Lower lobe of right lung (tissue), 2 donors: ENCODE data around the gene TRAPPC12. TPM values are rescaled to one million over a fixed set of nuclear protein-coding genes. Genes with fewer than 3 reads are reported as not detected.
"Not testable (repeated sequence)": the region's sequence is repeated elsewhere in the genome, so short reads cannot be mapped to it uniquely, and the experiment has no call there.

Source experiments
- ATAC-seq, 2 donors: fragments of 200-7000 bp; cut with Tn5 transposase; one replicate each; pipeline ENCODE4 v1.9.1; 2020 to 2022; ENCODE audit warnings: mild to moderate bottlenecking in 2 of 2, moderate library complexity in 2 of 2
- DNase-seq: peaks from one replicate; pipeline ENCODE4 v3.0.0-alpha.2; 2020
- H3K27ac ChIP-seq: fragments of 200-600 bp; one replicate; pipeline ENCODE4 v1.8.0; 2022
- H3K27me3 ChIP-seq: fragments of 200-600 bp; one replicate; pipeline ENCODE4 v1.8.0; 2022; ENCODE audit warnings: low read depth
- H3K36me3 ChIP-seq: fragments of 200-600 bp; one replicate; pipeline ENCODE4 v1.8.0; 2022; ENCODE audit warnings: mild to moderate bottlenecking
- H3K4me1 ChIP-seq: fragments of 200-600 bp; one replicate; pipeline ENCODE4 v1.8.0; 2022
- H3K4me3 ChIP-seq: fragments of 200-600 bp; one replicate; pipeline ENCODE4 v1.8.0; 2022; ENCODE audit warnings: mild to moderate bottlenecking
- H3K9me3 ChIP-seq: fragments of 200-600 bp; one replicate; pipeline ENCODE4 v1.8.0; 2022
- intact Hi-C: fragments of 100-400 bp; cut with DNase I; formaldehyde crosslinking; loops from one replicate; pipeline ENCODE4 v1.11.0; 2022
- total RNA-seq: library from RNA; stranded (reverse); fragmentation: NEBNext Ultra II Directional; extraction: Animal tissue kit (Norgen Biotek cat#: 25700); gene quantifications from one replicate; pipeline ENCODE4 v1.2.1, GENCODE V29; 2021
- TF ChIP-seq, protein P1 (sequence below): fragments of 200-600 bp; IDR thresholded peaks from one replicate; pipeline ENCODE4 v1.8.0; 2022; ENCODE audit warnings: antibody characterized with exemption, mild to moderate bottlenecking
- donor health status: DM: no; HTN: yes; CAD: no; lungs with severe emphysema.

TRAPPC12 gene
- total RNA-seq, 1 donor from 2014 or later: 93.8 TPM

DNA sequence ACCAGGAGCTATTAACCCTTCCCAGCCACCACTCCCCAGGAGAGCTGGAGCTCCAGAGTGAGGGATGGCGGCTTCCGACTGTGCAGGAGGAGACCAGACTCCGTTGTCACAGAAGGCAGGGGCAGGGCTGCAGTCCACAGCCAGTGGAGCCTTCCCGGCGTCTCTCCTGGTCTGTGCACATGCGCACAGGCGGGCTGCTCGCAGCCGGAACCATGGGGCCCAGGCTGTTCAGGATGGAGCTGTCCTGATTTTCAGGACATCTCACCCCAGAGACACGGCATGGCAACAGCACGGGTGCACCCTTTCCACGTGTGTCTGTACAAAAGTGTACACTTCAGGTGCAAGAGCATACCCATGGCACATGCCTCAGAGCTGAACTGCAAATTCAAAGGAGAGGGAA, 30.7 kb upstream of the TRAPPC12 start:
- H3K36me3 ChIP-seq: peaks cover 14% of the 10 kb centered on the region
- H3K4me3 ChIP-seq: no peak overlapping the region
- TF ChIP-seq, protein P1, sequence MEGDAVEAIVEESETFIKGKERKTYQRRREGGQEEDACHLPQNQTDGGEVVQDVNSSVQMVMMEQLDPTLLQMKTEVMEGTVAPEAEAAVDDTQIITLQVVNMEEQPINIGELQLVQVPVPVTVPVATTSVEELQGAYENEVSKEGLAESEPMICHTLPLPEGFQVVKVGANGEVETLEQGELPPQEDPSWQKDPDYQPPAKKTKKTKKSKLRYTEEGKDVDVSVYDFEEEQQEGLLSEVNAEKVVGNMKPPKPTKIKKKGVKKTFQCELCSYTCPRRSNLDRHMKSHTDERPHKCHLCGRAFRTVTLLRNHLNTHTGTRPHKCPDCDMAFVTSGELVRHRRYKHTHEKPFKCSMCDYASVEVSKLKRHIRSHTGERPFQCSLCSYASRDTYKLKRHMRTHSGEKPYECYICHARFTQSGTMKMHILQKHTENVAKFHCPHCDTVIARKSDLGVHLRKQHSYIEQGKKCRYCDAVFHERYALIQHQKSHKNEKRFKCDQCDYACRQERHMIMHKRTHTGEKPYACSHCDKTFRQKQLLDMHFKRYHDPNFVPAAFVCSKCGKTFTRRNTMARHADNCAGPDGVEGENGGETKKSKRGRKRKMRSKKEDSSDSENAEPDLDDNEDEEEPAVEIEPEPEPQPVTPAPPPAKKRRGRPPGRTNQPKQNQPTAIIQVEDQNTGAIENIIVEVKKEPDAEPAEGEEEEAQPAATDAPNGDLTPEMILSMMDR: no peak
- no peaks in the 10 kb centered on the region for H3K4me1 ChIP-seq
- no peaks in the 10 kb centered on the region for H3K9me3 ChIP-seq
- DNase-seq (no peak), ATAC-seq (peak; percentile 21 to 32)
- H3K27ac ChIP-seq: no peak overlapping the region
- intact Hi-C loops: no loop called here
- H3K27me3 ChIP-seq: no peaks in the 10 kb centered on the region

DNA sequence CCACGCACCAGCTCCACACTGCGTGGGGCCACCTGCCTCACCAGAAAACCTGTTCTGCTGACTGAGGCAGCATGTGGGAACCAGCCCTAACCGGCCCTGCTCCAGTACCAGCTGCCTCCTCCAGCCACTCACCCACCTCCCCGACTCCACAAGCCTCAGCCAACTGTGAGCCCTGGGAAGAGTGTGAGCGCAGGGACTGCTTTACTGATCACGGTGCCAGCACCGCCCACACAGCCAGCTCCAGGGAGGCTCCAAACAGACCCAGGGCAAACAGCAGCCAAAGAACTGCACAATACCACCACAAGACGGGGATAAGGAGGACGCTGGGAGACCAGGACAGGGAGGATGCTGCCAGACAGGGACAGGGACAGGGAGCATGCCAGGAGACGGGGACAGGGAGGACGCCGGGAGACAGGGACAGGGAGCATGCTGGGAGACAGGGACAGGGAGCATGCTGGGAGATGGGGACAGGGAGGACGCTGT, 30.2 kb upstream of the TRAPPC12 start:
- peak; percentile 21 to 38 for ATAC-seq
- Histone ChIP-seq H3K27me3 (no peaks in the 10 kb centered on the region), H3K36me3 (peaks cover 17% of the 10 kb centered on the region), H3K9me3 (no peaks in the 10 kb centered on the region), H3K27ac (no peak overlapping the region), H3K4me3 (no peak overlapping the region), H3K4me1 (no peaks in the 10 kb centered on the region)
- DNase-seq: no peak
- TF ChIP-seq, protein P1: no peak
- intact Hi-C loops: no loop called here

DNA sequence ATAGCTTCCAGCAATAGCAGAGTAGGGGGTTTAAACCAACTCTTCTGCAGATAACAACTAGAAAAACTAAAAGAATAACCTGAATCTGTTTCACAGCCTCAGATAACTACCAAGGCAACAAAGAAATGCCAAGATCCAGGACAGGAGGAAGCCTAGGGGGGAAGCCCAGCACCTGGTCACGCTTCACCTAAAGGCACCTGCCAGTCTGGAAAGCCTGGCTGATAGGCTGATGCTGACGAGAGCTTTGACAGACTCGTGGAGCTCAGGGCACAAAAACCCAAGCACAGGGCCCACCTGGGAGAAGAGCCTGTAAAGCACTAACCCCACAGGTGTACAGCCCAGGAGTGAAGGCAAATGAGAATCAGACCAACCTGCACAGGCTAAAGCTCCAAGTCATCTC, 24.5 kb upstream of the TRAPPC12 start:
- intact Hi-C loops: no loop called here
- H3K4me3 ChIP-seq: no peak overlapping the region
- peaks cover 7% of the 10 kb centered on the region for H3K4me1 ChIP-seq
- ATAC-seq: no peak
- no peak overlapping the region for H3K27ac ChIP-seq
- DNase-seq: no peak
- H3K27me3 ChIP-seq: no peaks in the 10 kb centered on the region
- no peaks in the 10 kb centered on the region for H3K9me3 ChIP-seq
- peaks cover 11% of the 10 kb centered on the region for H3K36me3 ChIP-seq
- TF ChIP-seq, protein P1: no peak

DNA sequence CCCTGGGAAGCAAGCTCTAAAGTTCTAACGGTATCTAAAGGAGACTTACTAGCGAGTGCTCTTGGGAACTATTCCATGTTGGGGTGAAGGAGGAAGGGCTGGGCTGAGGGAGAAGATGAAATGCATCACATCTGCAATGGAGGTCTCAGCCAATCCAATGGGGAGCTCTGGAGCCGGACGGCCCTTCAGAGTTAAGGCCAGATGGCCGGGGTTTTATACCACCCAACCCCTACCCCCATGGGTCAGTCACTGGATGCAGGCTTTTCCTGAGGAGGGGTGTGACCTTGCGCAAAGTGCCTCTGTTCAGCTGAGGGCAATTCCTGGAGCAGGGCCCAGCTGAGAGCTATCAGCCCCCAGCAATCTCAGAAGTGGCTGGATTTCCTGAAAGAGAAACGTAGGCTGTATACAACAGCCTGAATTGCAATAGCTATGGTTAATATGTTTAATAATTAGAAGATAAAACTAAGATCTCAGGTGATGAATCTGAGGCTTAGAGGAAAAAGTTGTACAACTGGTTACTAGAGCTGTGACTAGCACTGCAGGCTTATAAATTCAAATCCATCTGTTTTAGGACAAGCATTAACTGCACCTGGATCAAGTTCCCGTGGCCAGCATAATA, 23.4 kb upstream of the TRAPPC12 start:
- Histone ChIP-seq H3K27me3 (no peaks in the 10 kb centered on the region), H3K4me3 (no peak overlapping the region), H3K9me3 (no peaks in the 10 kb centered on the region), H3K4me1 (peaks cover 7% of the 10 kb centered on the region), H3K27ac (no peak overlapping the region), H3K36me3 (peaks cover 11% of the 10 kb centered on the region)
- no peak for ATAC-seq
- no peak for DNase-seq
- TF ChIP-seq, protein P1: no peak
- intact Hi-C loops: no loop called here

DNA sequence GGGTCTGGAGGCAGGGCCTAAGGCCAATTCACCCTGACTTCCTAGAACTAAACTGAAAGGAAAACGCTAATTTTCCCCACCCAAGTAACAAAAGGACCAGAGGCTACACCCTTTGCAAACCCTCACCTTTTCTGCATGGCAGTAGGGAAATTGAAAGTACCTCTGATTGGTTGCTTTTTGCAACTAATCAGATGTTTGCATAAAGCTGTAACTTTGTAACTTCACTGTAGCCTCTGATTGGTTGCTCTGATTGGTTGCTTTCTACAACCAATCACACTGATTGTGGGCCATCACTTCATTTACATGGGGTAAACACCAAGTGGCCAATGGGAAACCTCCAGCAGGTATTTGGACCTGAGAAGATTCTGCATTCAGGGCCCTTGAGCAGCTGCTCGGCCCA, 22.7 kb upstream of the TRAPPC12 start:
- H3K4me1 ChIP-seq: peaks cover 7% of the 10 kb centered on the region
- ATAC-seq (peak in 1 of 2 donors; percentile 14), DNase-seq (no peak)
- H3K9me3 ChIP-seq: no peaks in the 10 kb centered on the region
- H3K27ac ChIP-seq: no peak overlapping the region
- H3K4me3 ChIP-seq: no peak overlapping the region
- TF ChIP-seq, protein P1: no peak
- intact Hi-C loops: no loop called here
- no peaks in the 10 kb centered on the region for H3K27me3 ChIP-seq
- peaks cover 11% of the 10 kb centered on the region for H3K36me3 ChIP-seq

DNA sequence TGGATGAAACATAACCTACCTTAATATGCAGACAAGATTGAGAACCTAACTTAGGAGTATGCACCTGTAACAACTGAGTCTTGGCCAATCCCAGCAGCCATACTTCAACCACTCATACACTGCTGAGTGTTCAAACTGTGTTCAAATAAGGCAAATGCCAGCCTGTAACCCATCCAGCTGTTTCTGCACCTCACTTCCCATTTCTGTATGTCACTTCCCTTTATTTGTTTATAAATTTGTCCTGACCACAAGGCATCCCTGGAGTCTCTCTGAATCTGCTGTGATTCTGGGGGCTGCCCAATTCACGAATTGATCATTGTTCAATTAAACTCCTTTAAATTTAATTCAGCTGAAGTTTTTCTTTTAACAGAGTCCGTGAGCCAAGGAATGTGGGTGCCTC, 22.0 kb upstream of the TRAPPC12 start:
- H3K4me3 ChIP-seq, H3K27me3 ChIP-seq, H3K9me3 ChIP-seq, DNase-seq, H3K27ac ChIP-seq, H3K4me1 ChIP-seq, intact Hi-C loops, ATAC-seq: not testable (repeated sequence)
- peaks cover 11% of the 10 kb centered on the region for H3K36me3 ChIP-seq
